ENCODE data around the gene ARHGAP4. TPM values are rescaled to one million over a fixed set of nuclear protein-coding genes. Genes with fewer than 3 reads are reported as not detected.
A peak's percentile ranks its signal among the peaks of the same experiment; 100 is the strongest.

Gene ARHGAP4
- total RNA-seq: 10 to 100 TPM; 35.6 to 96.2 TPM
- 10 to 100 TPM; 21.9 to 29.4 (median 24.1) TPM for polyA plus RNA-seq (ENCODE audit: insufficient read length in 6 of 6)
- long read RNA-seq, donor 1, partial matches to known transcripts: 5 of 6 reads
- long read RNA-seq, donor 1, other reads (novel, unspliced or antisense): 0 of 6 reads
- long read RNA-seq, donor 2, partial matches to known transcripts: 0 of 5 reads
- long read RNA-seq, donor 2, other reads (novel, unspliced or antisense): 0 of 5 reads
- long read RNA-seq, donor 3, partial matches to known transcripts: 0 of 2 reads
- long read RNA-seq, donor 3, other reads (novel, unspliced or antisense): 0 of 2 reads
- long read RNA-seq, donor 4, partial matches to known transcripts: 11 of 13 reads
- long read RNA-seq, donor 4, other reads (novel, unspliced or antisense): 1 of 13 reads
- long read RNA-seq, donor 5: 0 reads
- long read RNA-seq, donor 6, partial matches to known transcripts: 0 of 1 reads
- long read RNA-seq, donor 6, other reads (novel, unspliced or antisense): 0 of 1 reads
- long read RNA-seq, donor 7, partial matches to known transcripts: 0 of 1 reads
- long read RNA-seq, donor 7, other reads (novel, unspliced or antisense): 0 of 1 reads
- long read RNA-seq, donor 8, partial matches to known transcripts: 11 of 11 reads
- long read RNA-seq, donor 8, other reads (novel, unspliced or antisense): 0 of 11 reads
- long read RNA-seq, donor 9: 0 reads
- long read RNA-seq, donor 10, partial matches to known transcripts: 6 of 10 reads
- long read RNA-seq, donor 10, other reads (novel, unspliced or antisense): 2 of 10 reads
- long read RNA-seq, donor 11, partial matches to known transcripts: 0 of 2 reads
- long read RNA-seq, donor 11, other reads (novel, unspliced or antisense): 0 of 2 reads
- long read RNA-seq, donor 12: 0 reads

DNA sequence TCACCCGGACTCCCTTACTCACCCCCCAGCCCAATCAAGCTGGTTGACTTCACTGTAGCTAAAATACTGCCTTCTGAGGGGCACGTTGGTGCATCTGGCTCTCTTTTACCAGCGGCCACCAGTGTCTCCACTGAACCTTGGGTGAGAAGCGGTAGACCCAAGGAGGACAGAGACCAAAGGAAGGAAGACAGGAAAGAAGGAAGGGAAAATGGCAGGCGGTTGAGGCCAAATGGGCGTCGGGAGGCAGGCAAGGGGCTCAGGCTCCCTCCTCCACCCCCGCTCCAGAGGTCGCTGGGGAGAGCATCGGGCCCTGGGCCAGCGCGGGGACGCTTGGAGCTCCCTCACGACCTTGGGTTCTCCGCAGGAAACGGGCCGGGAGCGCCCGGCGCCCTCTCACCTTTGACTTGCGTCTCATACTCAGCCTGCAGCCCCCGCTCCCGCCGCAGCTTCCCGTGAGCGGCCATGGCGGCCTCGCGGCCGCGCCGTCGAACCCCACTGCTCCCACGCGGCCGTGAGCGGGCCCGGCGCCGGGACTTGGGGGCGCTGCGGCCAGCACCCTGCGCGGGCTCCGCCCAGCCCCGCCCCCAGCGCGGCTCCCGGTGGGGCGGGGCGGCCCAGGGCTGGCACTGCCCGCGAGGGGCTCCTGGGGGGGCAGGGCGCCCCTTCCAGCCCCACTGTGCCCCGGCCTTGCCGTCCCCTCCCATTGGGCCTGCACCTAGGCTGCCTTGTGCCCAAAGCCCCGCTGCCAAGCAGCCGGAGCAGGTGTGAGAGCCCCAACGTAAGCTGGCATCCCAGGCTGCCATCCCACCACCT lies at the start of gene ARHGAP4:
Gene ARHGAP4, minus strand, starts transcription at position 526 of the 813 bp plus-strand sequence. Its CDS starts 62 bp downstream, at position 464.
- H3K4me1 ChIP-seq: peaks cover 4 to 44% of the 10 kb centered on the region in 2 donors
- no peak for ATAC-seq

DNA sequence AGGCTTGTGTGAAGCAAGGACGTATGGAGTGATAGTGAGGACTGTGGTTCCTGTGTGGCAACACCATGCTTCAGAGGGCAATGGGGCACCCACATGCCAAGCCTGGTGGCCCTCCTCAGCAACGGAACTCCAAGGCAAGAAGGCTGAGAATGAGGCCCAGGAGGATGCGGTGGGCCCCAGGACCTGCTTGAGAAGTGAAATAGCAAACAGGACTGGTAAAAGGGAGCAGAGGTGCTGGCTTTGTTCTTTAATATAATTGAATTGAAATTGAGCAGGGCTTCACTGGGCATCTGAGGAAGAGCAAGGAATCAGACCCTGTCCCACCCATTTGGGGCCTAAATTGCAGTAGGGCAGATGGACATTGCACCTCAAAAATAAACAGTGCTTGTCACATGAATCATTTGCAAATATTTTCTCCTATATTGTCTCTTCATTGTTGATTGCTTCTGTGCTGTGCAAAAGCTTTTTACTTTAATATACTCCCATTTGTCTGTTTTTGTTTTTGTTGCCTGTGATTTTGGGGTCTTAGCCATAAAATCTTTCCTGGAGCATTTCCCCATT lies 48.7 kb upstream of the ARHGAP4 start:
- no peaks in the 10 kb centered on the region for H3K36me3 ChIP-seq
- intact Hi-C loops (cut with DNase I): no loop called here
- H3K27ac ChIP-seq: peak overlapping the region; percentile 13 to 98
- H3K4me3 ChIP-seq: no peak overlapping the region
- H3K4me1 ChIP-seq: peaks cover 4 to 19% of the 10 kb centered on the region in 2 donors
- H3K27me3 ChIP-seq: no peaks in the 10 kb centered on the region
- ATAC-seq (no peak), DNase-seq (no peak)
- H3K9me3 ChIP-seq: no peaks in the 10 kb centered on the region
- TF ChIP-seq, protein P1, sequence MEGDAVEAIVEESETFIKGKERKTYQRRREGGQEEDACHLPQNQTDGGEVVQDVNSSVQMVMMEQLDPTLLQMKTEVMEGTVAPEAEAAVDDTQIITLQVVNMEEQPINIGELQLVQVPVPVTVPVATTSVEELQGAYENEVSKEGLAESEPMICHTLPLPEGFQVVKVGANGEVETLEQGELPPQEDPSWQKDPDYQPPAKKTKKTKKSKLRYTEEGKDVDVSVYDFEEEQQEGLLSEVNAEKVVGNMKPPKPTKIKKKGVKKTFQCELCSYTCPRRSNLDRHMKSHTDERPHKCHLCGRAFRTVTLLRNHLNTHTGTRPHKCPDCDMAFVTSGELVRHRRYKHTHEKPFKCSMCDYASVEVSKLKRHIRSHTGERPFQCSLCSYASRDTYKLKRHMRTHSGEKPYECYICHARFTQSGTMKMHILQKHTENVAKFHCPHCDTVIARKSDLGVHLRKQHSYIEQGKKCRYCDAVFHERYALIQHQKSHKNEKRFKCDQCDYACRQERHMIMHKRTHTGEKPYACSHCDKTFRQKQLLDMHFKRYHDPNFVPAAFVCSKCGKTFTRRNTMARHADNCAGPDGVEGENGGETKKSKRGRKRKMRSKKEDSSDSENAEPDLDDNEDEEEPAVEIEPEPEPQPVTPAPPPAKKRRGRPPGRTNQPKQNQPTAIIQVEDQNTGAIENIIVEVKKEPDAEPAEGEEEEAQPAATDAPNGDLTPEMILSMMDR (IDR thresholded peaks at IDR 0.05): no peak

More for the DNA sequence above, at the start of gene ARHGAP4:
- Histone ChIP-seq H3K36me3 (peaks cover 0 to 14% of the 10 kb centered on the region in 2 donors), H3K4me3 (peak within 1 kb of the TSS; percentile 15 to 57), H3K27ac (peak within 1 kb of the TSS; percentile 96 to 97), H3K27me3 (no peaks in the 10 kb centered on the region), H3K9me3 (no peaks in the 10 kb centered on the region)
- TF ChIP-seq, protein P1 (IDR thresholded peaks at IDR 0.05): no peak
- peak in 1 of 4 donors; percentile 86 for DNase-seq
- intact Hi-C loops (cut with DNase I): no loop called here

DNA sequence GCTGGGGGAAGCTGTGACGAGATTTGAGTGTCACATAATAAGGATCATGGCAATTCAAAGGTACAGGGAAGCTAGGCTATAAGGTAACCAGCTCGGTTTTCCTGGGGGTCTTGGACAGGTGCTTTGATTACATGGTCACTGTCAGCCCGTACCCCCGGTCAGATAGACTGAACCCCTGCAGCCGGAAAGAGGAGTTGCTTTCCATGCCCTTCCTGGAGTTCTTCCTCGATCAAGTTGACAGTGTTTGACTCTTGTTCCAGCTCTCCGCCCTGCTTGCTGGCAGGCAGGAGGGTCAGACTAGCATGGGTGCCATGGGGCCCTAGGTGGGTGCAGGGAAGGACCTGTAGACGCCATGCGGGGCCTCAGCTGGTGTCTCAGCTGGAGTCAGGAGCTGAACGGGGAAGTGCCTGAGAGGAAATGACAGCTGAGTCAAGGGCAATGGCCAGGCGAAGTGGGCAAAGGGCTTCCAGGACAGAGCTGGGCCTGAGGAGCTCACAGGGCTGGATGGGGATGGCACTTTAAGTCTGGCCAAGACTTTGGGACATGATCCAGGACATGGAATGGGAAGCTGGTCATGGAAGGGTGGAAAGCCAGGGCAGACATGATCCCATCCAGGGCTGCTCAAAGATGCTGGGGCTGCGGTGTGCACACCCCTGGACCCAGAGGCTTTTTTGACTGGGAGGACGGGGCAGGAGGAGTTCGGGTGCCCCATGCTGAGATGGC lies 48.1 kb upstream of the ARHGAP4 start:
- H3K4me1 ChIP-seq: peaks cover 4 to 23% of the 10 kb centered on the region in 2 donors
- H3K27me3 ChIP-seq: no peaks in the 10 kb centered on the region
- H3K27ac ChIP-seq: peak overlapping the region; percentile 98 to 99
- ATAC-seq (no peak), DNase-seq (peak in 1 of 4 donors; percentile 56)
- H3K9me3 ChIP-seq: no peaks in the 10 kb centered on the region
- intact Hi-C loops (cut with DNase I): no loop called here
- H3K4me3 ChIP-seq: peak overlapping the region in 1 of 2 donors; percentile 72
- TF ChIP-seq, protein P1 (IDR thresholded peaks at IDR 0.05): no peak
- no peaks in the 10 kb centered on the region for H3K36me3 ChIP-seq

DNA sequence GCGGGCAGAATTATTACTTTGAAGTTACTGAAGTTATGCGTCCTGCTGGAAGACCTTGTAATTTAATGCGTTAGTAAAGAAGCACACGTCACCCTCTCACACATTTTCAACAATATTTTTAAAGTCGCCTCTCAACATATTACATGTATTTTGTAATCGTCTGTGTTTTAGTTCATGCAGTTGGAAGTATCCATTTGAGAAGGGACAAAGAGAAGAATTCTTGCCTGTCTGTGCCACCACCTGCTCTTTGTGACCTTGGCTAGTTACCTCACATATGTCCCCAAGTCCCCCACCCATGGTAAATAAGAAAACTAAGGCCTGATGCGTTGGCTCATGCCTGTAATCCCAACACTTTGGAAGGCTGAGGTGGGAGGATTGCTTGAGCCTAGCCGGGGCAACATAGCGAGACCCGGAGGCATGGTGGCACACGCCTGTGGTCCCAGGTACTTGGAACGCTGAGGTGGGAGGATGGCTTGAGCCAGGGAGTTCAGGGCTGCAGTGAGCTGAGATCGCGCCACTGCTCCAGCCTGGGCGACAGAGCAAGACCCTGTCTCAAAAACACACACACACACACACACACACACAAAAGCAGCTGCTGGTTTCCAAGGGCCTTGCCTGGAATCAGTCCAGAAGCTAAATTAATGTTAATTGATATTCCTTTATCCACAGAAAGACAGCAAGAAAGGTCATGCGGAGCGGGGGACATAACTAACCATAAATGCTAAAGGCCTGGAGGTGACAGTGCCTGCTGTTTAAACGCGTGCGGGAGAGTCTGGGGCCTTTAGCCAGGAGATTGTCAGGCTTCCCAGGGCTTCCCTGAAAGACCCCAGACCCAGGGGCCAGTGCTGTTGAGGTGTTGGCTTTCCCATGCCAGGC lies 47.3 kb upstream of the ARHGAP4 start:
- H3K9me3 ChIP-seq: no peaks in the 10 kb centered on the region
- DNase-seq (peak in 2 of 4 donors; percentile 28 to 34), ATAC-seq (no peak)
- H3K36me3 ChIP-seq: no peaks in the 10 kb centered on the region
- no peaks in the 10 kb centered on the region for H3K27me3 ChIP-seq
- H3K27ac ChIP-seq: peak overlapping the region; percentile 98 to 99
- H3K4me3 ChIP-seq: peak overlapping the region; percentile 31 to 72
- intact Hi-C loops (cut with DNase I): no loop called here
- TF ChIP-seq, protein P1 (IDR thresholded peaks at IDR 0.05): no peak
- peaks cover 9 to 31% of the 10 kb centered on the region in 2 donors for H3K4me1 ChIP-seq

All from left lung (tissue), 14 donors.